Activated CD8-positive, alpha-beta memory T cell treated with anti-CD3 and anti-CD28 coated beads for 4 hours (primary cell): ENCODE results near the gene MAN2A1.
"Not testable (repeated sequence)": the region's sequence is repeated elsewhere in the genome, so short reads cannot be mapped to it uniquely, and the experiment has no call there.

Experiments
- DNase-seq, 2 donors: peaks; one replicate each; pipeline ENCODE4 v3.0.0-alpha.2; 2020; ENCODE audit warnings: low read depth in 2 of 2

Gene MAN2A1

DNA sequence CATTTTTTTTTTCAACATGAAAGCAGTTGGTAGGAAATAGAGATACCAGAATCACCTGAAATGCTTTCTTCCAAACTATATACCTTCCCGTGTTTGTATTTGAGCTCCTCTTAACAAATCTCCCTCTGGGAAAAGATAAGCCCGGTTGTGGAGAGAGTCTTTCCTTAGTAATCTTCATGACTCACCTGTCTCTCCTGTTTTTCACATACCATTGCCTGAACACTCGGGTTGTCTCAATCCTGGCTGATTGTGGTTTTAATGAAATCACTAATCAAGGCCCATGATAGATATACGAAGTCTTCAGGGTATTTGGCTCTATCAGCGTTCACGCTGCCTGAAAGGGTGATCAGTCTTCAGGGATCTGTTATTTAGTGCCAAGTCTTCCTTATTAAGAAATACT is 136.7 kb downstream of the MAN2A1 start:
- DNase-seq = no peak

DNA sequence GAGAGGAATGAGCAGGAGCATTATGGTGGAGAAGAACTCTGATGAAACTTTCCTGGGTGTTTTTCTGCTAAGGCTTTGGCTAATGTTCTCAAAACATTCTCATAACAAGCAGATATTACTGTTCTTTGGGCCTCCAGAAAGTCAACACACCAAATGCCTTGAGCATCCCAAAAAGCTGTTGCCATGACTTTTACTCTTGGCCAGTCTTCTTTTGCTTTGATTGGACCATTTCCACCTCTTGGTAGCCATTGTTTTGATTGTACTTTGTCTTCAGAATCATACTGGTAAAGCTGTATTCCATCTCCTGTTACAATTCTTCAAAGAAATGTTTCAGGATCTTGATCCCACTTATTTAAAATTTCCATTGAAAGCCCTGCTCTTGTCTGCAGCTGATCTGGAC is 139.6 kb downstream of the MAN2A1 start:
- no peak for DNase-seq

DNA sequence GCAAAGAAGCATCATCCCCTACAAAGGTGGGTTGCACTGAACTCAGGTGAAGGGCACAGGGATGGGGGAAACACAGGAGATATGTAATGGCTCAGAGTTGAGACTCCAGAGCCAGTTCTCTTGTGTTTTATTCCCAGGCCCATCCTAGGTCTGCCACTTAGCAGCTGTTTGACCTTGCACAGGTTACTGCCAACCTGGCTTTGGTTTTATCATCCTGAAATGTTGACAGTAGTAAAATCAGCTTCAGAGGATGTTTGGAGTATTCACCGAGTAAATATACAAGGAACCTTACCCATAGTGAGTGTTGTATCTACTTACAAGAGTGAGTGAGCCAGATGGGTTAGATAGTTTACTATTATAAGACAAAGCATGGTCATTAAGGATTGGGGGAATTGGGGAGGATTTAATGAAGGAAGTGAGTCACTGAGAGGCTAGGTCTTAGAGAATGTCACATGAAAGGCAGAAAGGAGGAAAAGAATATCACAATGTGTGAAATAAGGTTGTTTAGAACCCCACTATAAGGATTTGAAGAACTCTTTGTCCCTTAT is 141.3 kb downstream of the MAN2A1 start:
- no peak for DNase-seq

DNA sequence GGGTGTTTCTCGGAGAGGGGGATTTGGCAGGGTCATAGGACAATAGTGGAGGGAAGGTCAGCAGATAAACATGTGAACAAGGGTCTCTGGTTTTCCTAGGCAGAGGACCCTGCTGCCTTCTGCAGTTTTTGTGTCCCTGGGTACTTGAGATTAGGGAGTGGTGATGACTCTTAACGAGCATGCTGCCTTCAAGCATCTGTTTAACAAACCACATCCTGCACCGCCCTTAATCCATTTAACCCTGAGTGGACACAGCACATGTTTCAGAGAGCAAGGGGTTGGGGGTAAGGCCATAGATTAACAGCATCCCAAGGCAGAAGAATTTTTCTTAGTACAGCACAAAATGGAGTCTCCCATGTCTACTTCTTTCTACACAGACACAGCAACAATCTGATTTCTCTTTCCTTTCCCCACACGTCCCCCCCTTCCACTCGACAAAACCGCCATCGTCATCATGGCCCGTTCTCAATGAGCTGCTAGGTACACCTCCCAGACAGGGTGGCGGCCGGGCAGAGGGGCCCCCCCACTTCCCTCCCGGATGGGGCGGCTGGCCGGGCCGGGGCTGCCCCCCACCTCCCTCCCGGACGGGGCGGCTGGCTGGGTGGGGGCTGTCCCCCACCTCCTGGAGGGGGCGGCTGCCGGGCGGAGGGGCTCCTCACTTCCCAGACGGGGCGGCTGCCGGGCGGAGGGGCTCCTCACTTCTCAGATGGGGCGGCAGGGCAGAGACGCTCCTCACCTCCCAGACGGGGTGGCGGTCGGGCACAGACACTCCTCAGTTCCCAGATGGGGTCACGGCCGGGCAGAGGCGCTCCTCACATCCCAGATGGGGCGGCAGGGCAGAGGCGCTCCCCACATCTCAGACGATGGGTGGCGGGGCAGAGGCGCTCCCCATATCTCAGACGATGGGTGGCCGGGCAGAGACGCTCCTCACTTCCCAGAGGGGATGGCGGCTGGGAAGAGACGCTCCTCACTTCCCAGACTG is 142.8 kb downstream of the MAN2A1 start:
- not testable (repeated sequence) for DNase-seq

DNA sequence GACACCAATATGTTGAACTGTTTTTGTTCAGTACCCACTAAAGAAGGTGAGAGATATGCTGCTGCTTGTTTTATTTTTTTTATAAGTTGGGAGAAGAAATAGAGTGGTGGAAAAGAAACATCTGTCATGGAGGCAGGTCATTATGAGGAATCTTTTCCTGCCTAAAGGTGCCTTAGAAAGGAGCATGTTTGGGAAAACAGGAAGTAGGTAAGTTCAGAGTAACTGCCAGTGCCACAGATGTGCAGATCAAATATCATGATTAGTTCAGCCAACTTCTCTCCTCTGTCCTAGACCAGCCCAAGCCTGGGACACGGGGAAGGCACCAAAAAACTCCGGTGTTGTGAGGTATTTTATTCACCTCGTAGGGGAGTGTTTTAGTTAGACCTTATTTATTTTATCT is 144.2 kb downstream of the MAN2A1 start:
- no peak for DNase-seq

DNA sequence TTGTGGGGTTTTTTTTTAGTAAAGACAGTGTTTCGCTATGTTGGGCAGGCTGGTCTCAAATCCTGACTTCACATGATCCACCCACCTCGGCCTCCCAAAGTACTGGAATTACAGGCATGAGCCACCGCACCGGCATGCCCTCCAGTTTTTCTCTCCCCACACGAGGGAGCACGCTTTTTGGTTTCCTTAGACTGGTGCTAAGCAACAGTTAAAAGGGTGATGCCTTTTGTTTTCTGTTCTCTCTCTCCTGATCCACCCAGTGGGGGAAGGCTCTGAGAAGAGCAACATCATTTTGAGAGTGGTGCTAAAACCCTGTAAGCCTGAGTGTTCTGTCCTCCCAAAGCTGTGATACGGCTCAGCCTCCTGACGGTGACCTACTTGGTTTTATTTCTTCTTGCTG is 146.6 kb downstream of the MAN2A1 start:
- DNase-seq = no peak

DNA sequence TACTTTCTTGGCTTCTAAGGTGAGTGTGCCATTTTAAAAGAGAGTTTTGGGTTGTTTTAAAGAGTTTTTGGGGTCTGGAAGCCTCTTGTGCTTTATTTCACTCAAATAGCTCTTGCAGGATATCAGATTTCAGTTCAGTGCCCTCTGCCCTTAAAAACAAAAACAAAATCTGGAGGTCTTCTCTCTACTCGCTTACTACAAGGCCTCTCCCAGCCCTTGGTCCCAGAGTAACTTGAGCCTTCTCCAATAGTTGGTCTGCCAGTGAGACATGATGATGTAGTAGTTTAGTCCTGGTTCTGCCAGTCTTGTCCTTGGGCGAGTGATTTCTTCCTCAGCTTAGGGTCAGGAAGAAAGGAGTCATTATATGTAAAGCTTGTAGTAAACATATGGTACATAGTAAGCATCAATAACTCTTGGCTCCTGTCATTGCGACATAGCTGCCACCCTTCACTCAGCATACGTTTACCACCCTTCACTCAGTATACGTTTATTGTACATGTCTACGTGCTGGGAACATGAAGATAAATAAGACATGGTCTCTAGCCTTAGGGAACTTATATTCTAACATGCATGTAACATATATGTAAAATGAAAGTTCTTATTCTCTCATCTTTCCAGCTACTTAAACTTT is 147.6 kb downstream of the MAN2A1 start:
- no peak for DNase-seq

DNA sequence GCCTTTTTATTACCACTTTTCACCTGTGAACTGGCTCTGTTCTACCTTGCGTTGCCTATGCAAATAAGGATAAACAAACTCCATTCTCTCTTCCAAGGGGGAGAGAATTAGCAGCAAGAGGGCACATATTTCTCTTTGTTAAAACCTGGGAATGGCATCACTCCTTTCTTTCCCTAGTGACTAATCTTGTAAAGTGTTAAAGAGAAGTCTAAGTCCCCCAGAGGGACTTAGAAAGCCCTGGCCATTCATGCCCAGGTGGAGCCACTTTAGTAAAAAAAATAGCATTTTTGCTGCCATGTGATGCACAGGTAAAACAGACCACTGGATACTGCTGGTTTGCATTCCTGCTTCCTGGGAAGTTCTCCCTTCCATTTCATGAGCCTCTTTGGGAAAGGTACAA is 148.4 kb downstream of the MAN2A1 start:
- DNase-seq = no peak

DNA sequence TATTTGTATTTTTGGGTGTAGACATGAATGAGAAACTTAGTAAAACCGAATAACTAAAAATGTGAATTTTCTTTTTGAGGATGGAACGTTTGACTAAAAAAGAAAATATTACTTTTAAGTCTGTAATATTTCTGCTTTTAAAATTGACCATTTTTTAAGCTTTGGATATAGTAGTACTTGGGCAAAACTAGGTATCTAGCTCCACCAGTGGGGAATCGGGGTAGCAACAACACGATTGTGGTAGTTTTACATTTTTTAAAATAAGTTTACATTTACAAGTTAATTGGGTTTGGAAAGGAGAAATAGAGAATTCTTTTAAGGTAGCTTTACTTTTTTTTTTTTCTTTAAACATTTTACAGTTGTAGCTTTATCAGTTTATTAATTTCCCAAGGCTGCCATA is 154.4 kb downstream of the MAN2A1 start:
- no peak for DNase-seq

DNA sequence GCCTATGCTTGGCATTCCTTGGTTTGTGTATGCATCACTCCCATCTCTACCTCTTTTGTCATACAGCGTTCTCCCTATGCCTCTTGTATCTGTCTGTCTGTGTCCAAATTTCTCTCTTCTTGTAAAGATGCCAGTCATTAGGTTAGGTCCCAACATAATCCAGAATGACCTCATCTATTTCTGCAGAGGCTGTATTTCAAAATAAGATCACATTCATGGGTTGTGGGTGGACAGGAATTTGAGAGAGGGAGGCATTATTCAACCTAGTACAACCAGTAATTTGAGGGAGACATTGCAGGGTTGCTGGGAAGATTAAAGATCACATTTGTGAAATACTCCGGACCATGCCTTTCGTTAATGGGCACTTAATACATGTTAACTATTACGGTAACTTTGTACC is 155.0 kb downstream of the MAN2A1 start:
- no peak for DNase-seq

DNA sequence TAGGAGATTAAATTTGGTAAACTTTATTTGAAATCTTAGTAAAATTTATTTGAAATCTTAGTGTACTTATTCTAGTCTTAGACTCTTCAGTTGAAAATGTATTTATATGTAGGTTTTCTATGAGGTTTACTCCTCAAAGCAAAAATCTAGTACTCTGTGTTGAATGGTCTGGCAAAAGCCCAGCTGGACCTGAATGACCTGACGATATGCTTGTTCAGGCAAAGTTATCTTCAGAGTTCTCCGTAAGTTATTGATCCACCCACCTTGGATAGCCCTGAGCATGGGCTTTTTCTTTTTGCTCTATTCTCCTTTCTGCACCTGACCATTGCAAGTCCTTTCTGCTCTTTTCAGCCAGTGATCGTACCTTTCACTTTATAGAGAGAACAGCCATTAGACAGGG is 158.4 kb downstream of the MAN2A1 start:
- no peak for DNase-seq

DNA sequence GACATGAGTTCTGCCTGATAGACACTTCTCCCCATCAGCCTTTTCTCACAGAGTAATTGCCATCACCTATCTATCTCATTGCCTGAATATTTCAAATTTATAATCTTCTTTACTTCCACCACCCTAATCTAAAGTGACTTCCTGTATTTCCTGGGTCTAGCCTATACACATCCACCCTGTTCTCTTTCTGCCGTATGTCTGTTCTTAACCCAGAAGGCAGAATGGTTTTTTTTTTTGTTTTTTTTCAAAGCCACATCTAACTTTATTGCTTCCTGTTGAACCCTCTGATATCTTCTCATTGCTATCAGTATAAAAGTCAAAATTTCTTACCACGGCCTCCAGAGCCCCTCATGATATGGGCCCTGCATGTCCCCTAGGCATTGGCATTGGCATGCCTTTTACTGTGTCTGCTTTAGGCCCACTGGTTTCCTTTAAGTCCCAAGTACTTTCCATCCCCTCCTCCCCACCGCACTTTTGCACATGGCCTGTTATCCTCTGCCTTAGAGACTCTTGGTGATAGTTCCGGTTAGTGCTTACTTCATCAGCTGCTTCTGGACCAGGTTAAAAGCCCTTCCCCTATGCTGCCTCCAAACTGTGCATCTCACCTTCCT is 159.9 kb downstream of the MAN2A1 start:
- no peak for DNase-seq

DNA sequence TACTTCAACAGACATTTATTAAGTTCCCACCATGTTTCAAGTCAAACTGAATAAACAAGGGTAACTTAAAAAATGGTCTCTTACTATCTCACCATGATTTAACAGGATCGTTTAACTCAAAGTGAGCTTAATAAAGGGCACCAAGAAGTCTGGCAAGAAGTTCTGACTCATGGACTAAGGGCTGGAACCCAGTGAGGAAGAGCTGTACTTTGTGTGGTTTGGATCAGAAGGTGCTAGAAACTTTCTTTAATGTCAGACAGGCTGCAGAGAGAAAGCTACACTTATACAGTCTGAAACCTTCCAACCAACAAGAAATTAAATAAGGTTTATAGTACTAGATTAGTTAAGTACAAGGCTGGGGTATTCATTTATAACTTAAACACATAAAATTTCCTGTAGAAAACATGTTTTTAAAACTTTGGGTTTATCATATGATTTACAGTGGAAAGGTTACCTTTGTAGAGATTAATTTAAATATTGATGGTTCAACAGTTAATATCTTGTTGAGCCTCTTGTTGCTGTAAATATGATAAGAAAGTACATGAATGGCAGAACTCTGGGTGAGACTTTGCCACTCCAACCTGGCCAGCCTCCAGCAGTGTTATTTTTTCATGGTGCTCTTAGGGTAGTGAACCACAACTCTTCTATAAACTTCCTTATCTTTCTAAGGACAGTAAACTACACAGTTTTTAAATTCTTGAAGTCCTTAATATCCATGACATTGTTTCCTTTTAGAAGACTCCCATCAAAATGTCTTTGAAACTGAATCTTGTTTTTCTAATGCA is 162.8 kb downstream of the MAN2A1 start:
- no peak for DNase-seq

DNA sequence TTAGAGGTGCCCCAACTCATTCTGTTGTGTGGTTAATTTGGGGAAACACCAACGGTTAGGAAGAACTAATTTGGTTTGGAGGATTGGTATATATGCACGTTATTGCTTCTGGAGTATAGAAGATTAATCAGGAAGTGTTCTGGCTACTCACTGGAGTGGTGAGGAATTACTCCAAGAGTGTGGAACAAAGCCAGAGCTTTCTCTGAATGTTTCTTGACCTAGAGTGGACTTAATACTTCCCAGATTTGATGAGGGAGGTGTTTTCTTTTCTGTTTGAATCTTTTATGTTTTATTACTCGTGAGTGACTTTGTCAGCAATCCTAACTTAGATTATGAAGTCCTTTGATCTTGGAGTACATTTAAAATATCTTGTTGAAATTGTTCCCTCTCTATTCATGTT is 163.7 kb downstream of the MAN2A1 start:
- no peak for DNase-seq

DNA sequence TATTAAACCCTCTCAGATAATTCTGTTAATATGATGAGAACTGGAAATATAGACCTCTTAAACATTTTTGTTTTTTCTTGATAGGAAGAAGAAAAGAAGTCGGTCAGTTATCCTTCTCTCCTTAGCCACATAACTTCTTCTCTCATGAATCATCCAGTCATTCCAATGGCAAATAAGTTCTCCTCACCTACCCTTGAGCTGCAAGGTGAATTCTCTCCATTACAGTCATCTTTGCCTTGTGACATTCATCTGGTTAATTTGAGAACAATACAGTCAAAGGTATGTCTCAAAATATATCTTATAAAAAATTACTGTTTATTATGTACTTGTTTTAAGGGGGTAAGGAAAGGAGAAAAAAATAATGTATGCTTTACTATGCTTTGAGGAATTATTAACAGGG is 165.3 kb downstream of the MAN2A1 start:
- no peak for DNase-seq

DNA sequence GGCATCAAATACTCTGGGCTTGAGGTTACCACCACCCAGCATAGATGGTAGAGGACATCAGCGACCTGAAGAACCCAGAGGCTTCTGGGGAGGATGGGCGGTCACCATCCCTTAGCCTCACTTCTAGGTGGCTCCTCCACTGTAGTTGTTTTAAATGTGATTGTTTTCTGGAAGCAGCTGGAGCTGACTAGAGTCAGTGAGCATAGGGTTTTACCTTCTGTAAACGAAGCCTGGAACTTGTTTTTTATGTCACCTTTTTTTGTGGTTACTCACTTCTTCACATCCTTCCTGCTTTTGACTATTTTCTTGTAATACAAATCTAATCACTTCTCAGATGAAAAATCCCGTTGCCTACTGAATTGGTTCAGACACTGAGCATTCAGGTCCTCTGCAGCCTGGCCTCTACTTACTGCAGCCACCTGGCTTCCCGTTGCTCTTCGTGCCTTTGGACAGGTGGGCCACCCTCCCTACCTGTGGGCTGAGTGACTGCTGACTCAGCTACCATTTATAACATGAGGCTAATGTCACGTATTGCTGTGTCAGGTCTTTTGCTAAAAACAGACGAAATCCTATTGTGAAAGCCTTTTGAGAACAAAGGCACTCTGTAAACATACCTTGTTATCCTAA is 167.8 kb downstream of the MAN2A1 start:
- DNase-seq = no peak

DNA sequence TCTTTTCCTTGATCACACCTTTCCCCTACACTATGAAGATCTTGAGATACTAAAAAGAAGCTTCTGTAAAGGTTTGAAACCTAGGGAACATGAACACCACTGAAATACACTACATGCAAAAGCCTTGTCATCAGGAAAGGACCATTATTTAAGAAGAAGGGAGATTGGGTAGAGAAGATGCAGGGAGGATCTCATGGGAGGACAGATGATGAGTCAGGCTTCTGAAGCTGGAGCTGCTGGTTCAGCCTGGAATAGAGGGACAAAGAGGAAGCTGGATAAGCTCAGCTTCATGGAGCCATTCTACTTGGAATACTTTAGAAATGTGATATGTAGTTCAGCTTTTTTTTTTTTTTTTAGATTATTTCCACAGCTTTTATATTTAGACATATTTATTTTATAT is 169.8 kb downstream of the MAN2A1 start:
- DNase-seq = no peak

DNA sequence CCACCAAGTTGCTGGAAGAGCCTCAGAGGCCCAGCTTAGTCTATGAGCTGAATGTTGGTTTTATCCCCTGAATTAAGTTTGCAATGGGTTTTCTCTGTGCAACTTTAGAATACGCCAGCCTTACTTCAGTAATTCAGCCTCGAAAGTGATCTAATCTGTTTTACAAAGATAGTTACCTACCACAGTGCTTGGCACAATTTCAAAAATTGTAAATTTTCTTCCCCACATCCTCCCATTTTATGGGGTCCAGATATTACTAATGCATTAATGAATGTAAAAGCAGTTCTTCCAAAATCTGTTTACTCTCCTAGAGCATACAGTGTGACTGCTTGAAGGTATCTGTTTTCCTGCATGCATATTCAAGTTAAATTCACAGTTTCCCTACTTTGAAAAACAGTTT is 172.6 kb downstream of the MAN2A1 start:
- DNase-seq = no peak

DNA sequence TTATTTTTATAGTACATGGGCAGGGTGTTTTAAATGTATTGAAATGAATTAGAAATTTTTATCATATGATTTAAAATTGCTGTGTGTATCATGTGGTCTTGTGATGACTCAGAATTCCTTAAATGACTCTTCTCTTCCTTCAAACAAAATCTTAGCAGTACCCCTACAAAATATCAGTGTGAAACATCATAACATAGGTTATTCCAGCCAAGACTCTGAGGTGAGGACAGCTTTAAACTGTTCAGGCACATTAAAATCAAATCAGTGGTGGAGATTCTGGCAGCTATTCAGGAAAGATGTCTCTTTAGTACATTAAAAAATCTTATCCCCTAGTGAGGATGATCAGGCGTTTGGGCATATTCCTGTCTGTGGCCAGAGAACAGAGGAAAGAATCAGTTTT is 174.0 kb downstream of the MAN2A1 start:
- DNase-seq = no peak

DNA sequence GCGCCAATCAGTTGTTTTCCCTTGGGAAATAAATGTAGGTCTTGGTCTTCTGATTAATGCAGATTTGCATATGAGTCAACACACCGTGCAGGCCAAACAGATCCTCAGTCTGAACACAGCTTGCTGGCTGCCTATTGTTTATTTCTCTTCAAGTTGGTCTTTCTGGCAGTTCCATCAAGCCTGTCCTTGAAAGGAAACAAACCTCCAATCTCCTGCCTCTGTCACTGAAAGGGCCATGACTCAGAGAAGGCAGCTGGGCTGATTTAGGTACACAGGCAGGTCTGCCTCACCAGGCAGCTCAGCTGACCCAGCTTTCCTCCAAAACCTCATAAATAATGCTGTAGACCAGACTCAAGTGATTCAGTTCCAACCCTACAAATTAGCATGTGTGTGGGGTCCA is 175.9 kb downstream of the MAN2A1 start:
- DNase-seq = no peak

DNA sequence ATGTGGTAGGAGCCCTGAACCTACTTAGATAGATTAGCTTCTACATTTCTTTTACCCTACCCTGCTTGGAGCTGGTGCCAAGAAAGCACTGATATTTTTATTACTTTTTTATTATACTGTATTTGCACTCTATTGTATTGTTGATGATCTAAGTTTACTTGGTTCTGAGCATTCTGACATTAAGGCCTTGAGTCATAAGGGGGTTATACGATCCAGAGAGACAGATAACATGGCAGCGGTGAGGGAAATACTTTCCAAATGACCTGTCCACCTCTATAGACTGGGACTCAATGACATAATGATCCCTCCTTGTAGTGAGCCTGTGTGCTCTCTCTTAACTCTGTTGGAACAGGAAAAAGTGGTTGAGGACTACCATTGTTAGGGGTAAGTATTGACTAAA is 176.3 kb downstream of the MAN2A1 start:
- DNase-seq = no peak
